Measurements from ENCODE around the gene SLC6A3.
"Not testable (repeated sequence)": the region's sequence is repeated elsewhere in the genome, so short reads cannot be mapped to it uniquely, and the experiment has no call there.

SLC6A3 gene

GRCh38 chr5:1463326-1464095 is 18.3 kb upstream of the SLC6A3 start:
- no peak for DNase-seq

GRCh38 chr5:1462358-1462757 is 17.1 kb upstream of the SLC6A3 start:
- DNase-seq: no peak

- DNase-seq: no peak
Measured at GRCh38 chr5:1461396-1461795, 16.2 kb upstream of the SLC6A3 start.

- no peak for DNase-seq
Measured at GRCh38 chr5:1460054-1460682, 14.9 kb upstream of the SLC6A3 start.

- not testable (repeated sequence) for DNase-seq
Measured at GRCh38 chr5:1459435-1459834, 14.2 kb upstream of the SLC6A3 start.

GRCh38 chr5:1456110-1456881 is 11.1 kb upstream of the SLC6A3 start:
- DNase-seq: not testable (repeated sequence)

- DNase-seq: no peak
Measured at GRCh38 chr5:1453613-1454012, 8.4 kb upstream of the SLC6A3 start.

GRCh38 chr5:1449081-1449630 is 3.9 kb upstream of the SLC6A3 start:
- DNase-seq: no peak

- no peak for DNase-seq
Measured at GRCh38 chr5:1448511-1449011, 3.3 kb upstream of the SLC6A3 start.

GRCh38 chr5:1447671-1448361 is 2.6 kb upstream of the SLC6A3 start:
- no peak for DNase-seq

- no peak for DNase-seq
Measured at GRCh38 chr5:1446602-1447343, 1.5 kb upstream of the SLC6A3 start.

GRCh38 chr5:1445689-1446601 is 705 bp upstream of the SLC6A3 start:
- DNase-seq: no peak

GRCh38 chr5:1444361-1445189 is 665 bp downstream of the SLC6A3 start:
- no peak for DNase-seq

- DNase-seq: no peak
Measured at GRCh38 chr5:1443991-1444360, 1.3 kb downstream of the SLC6A3 start.

GRCh38 chr5:1443171-1443570 is 2.1 kb downstream of the SLC6A3 start:
- no peak for DNase-seq

GRCh38 chr5:1442222-1443145 is 2.8 kb downstream of the SLC6A3 start:
- no peak for DNase-seq

GRCh38 chr5:1441166-1441865 is 3.9 kb downstream of the SLC6A3 start:
- DNase-seq: no peak

- DNase-seq: no peak
Measured at GRCh38 chr5:1440098-1440493, 5.1 kb downstream of the SLC6A3 start.
